ENCODE results near the gene LAMA2.

- TF ChIP-seq POLR2AphosphoS5 (IDR thresholded peaks at IDR 0.05; ENCODE audit: low read depth, low read length) = no peak
- no peak for TF ChIP-seq ELF1 (IDR thresholded peaks at IDR 0.05; ENCODE audit: borderline replicate concordance, low read depth)
- TF ChIP-seq CTCF (IDR thresholded peaks at IDR 0.05 in 2 of 3, conservative IDR thresholded peaks at IDR 0.05 in 1 of 3; ENCODE audit: borderline replicate concordance in 1 of 3, insufficient read depth in 1 of 3, low read depth in 2 of 3, low read length in 2 of 3) = no peak
- no peak for TF ChIP-seq EZH2 (IDR thresholded peaks at IDR 0.05)
- TF ChIP-seq SRF (IDR thresholded peaks at IDR 0.05; ENCODE audit: low read depth) = no peak
- no peak for TF ChIP-seq ZBTB33 (IDR thresholded peaks at IDR 0.05; ENCODE audit: extremely low read depth, insufficient replicate concordance, low read length)
- no peak for TF ChIP-seq ZFX (IDR thresholded peaks at IDR 0.05)
- TF ChIP-seq ZNF274 (IDR thresholded peaks at IDR 0.05; ENCODE audit: low read depth, low read length) = no peak
- no peak for TF ChIP-seq YY1 (IDR thresholded peaks at IDR 0.05; ENCODE audit: extremely low read depth, insufficient replicate concordance, low read depth, low read length)
- no peak for TF ChIP-seq ATF3 (IDR thresholded peaks at IDR 0.05)
- TF ChIP-seq SIN3A (IDR thresholded peaks at IDR 0.05; ENCODE audit: low read depth) = no peak
- TF ChIP-seq CEBPB (IDR thresholded peaks at IDR 0.05; ENCODE audit: low read depth) = no peak
- no peak for TF ChIP-seq MAX (IDR thresholded peaks at IDR 0.05)
- TF ChIP-seq POLR2A (IDR thresholded peaks at IDR 0.05; ENCODE audit: borderline replicate concordance, extremely low read depth, insufficient read depth, insufficient read length) = no peak
These were observed 241.4 kb downstream of the LAMA2 start for GRCh38 chr6:129124347-129124746.
